ENCODE results near the gene NOTCH1.

NOTCH1 gene

GRCh38 chr9:136544964-136545691, 720 bp downstream of the NOTCH1 start:
- DNase-seq = peak; percentile 69

- peak; percentile 56 for DNase-seq
Measured at GRCh38 chr9:136544548-136544963, 1.3 kb downstream of the NOTCH1 start.

GRCh38 chr9:136543830-136544547, 1.9 kb downstream of the NOTCH1 start:
- DNase-seq = no peak

- DNase-seq = peak; percentile 24
Measured at GRCh38 chr9:136543280-136543679, 2.6 kb downstream of the NOTCH1 start.

- DNase-seq = no peak
Measured at GRCh38 chr9:136542241-136543040, 3.4 kb downstream of the NOTCH1 start.

GRCh38 chr9:136541709-136542108, 4.1 kb downstream of the NOTCH1 start:
- no peak for DNase-seq

GRCh38 chr9:136541179-136541578, 4.7 kb downstream of the NOTCH1 start:
- no peak for DNase-seq

GRCh38 chr9:136539427-136540421, 6.1 kb downstream of the NOTCH1 start:
- DNase-seq = peak; percentile 90

GRCh38 chr9:136538599-136539426, 7.0 kb downstream of the NOTCH1 start:
- peak; percentile 73 for DNase-seq

- DNase-seq = no peak
Measured at GRCh38 chr9:136537896-136538598, 7.8 kb downstream of the NOTCH1 start.

- no peak for DNase-seq
Measured at GRCh38 chr9:136537411-136537810, 8.4 kb downstream of the NOTCH1 start.

- no peak for DNase-seq
Measured at GRCh38 chr9:136536721-136537241, 9.1 kb downstream of the NOTCH1 start.

- DNase-seq = no peak
Measured at GRCh38 chr9:136536051-136536720, 9.7 kb downstream of the NOTCH1 start.

- DNase-seq = no peak
Measured at GRCh38 chr9:136535070-136535469, 10.8 kb downstream of the NOTCH1 start.

- no peak for DNase-seq
Measured at GRCh38 chr9:136534366-136534765, 11.5 kb downstream of the NOTCH1 start.

- peak; percentile 72 for DNase-seq
Measured at GRCh38 chr9:136533775-136534157, 12.1 kb downstream of the NOTCH1 start.

GRCh38 chr9:136532799-136533774, 12.8 kb downstream of the NOTCH1 start:
- peak; percentile 67 for DNase-seq
